ENCODE data around the gene LUZP1.

LUZP1 gene

GRCh38 chr1:23156940-23157339 is 11.7 kb downstream of the LUZP1 start:
- no peak overlapping the region for H3K4me3 ChIP-seq (replicated peaks; ENCODE audit: low read depth, low read length)

GRCh38 chr1:23152966-23153684 is 15.5 kb downstream of the LUZP1 start:
- Histone ChIP-seq H3K27me3 (replicated peaks; ENCODE audit: control insufficient read depth, insufficient read depth, low read length) (no peaks in the 10 kb centered on the region), H3K36me3 (ENCODE audit: control insufficient read depth, insufficient read depth, low read length) (no peaks in the 10 kb centered on the region), H3K4me3 (replicated peaks; ENCODE audit: low read depth, low read length) (no peak overlapping the region)
- DNase-seq (ENCODE audit: extremely low read depth, insufficient read length): no peak
- no peak for TF ChIP-seq CTCF (IDR thresholded peaks at IDR 0.05; ENCODE audit: insufficient read depth, low read length, poor library complexity, severe bottlenecking)

More at GRCh38 chr1:23156940-23157339, 11.7 kb downstream of the LUZP1 start:
- DNase-seq (ENCODE audit: extremely low read depth, insufficient read length): no peak
- Histone ChIP-seq H3K36me3 (ENCODE audit: control insufficient read depth, insufficient read depth, low read length) (no peaks in the 10 kb centered on the region), H3K27me3 (replicated peaks; ENCODE audit: control insufficient read depth, insufficient read depth, low read length) (no peaks in the 10 kb centered on the region)
- TF ChIP-seq CTCF (IDR thresholded peaks at IDR 0.05; ENCODE audit: insufficient read depth, low read length, poor library complexity, severe bottlenecking): no peak

GRCh38 chr1:23150742-23151141 is 17.9 kb downstream of the LUZP1 start:
- no peaks in the 10 kb centered on the region for H3K27me3 ChIP-seq (replicated peaks; ENCODE audit: control insufficient read depth, insufficient read depth, low read length)
- DNase-seq (ENCODE audit: extremely low read depth, insufficient read length): no peak
- no peaks in the 10 kb centered on the region for H3K36me3 ChIP-seq (ENCODE audit: control insufficient read depth, insufficient read depth, low read length)
- H3K4me3 ChIP-seq (replicated peaks; ENCODE audit: low read depth, low read length): no peak overlapping the region
- TF ChIP-seq CTCF (IDR thresholded peaks at IDR 0.05; ENCODE audit: insufficient read depth, low read length, poor library complexity, severe bottlenecking): no peak

- no peak for TF ChIP-seq CTCF (IDR thresholded peaks at IDR 0.05; ENCODE audit: insufficient read depth, low read length, poor library complexity, severe bottlenecking)
- H3K36me3 ChIP-seq (ENCODE audit: control insufficient read depth, insufficient read depth, low read length): no peaks in the 10 kb centered on the region
- no peak for DNase-seq (ENCODE audit: extremely low read depth, insufficient read length)
These were observed 18.5 kb downstream of the LUZP1 start for GRCh38 chr1:23150125-23150524.

GRCh38 chr1:23149114-23149513 is 19.5 kb downstream of the LUZP1 start:
- no peak for TF ChIP-seq CTCF (IDR thresholded peaks at IDR 0.05; ENCODE audit: insufficient read depth, low read length, poor library complexity, severe bottlenecking)
- Histone ChIP-seq H3K36me3 (ENCODE audit: control insufficient read depth, insufficient read depth, low read length) (no peaks in the 10 kb centered on the region), H3K27me3 (replicated peaks; ENCODE audit: control insufficient read depth, insufficient read depth, low read length) (no peaks in the 10 kb centered on the region), H3K4me3 (replicated peaks; ENCODE audit: low read depth, low read length) (no peak overlapping the region)
- DNase-seq (ENCODE audit: extremely low read depth, insufficient read length): no peak

More at GRCh38 chr1:23150125-23150524, 18.5 kb downstream of the LUZP1 start:
- no peak overlapping the region for H3K4me3 ChIP-seq (replicated peaks; ENCODE audit: low read depth, low read length)
- no peaks in the 10 kb centered on the region for H3K27me3 ChIP-seq (replicated peaks; ENCODE audit: control insufficient read depth, insufficient read depth, low read length)
